HCT116 (cell line): ENCODE measurements around the gene GGTLC2. TPM values are rescaled to one million over a fixed set of nuclear protein-coding genes. Genes with fewer than 3 reads are reported as not detected.
"Not testable (repeated sequence)": the region's sequence is repeated elsewhere in the genome, so short reads cannot be mapped to it uniquely, and the experiment has no call there.

Experiments used
- ATAC-seq: fragments of 200-7000 bp; cut with Tn5 transposase; 2 replicates; pipeline ENCODE4 v1.9.1; 2020; ENCODE audit warnings: mild to moderate bottlenecking, moderate library complexity
- BruUV-seq: library from RNA; stranded (reverse); fragments of 400-500 nt; replicated peaks from 2 replicates; lab custom pipeline; 2021; lab: Mats Ljungman, UMichigan
- CTCF ChIA-PET: fragments of 300-600 bp; sonication (Branson Sonifier 250); formaldehyde crosslinking; loops from one replicate; lab custom pipeline; 2021; ENCODE audit warnings: antibody characterized with exemption; lab: Charles Lee
- POLR2A ChIA-PET: fragments of 300-600, 350-600 bp; sonication (Branson Sonifier 250); formaldehyde crosslinking; loops from one replicate; lab custom pipeline; 2021; ENCODE audit warnings: antibody characterized with exemption; lab: Charles Lee
- RAD21 ChIA-PET, 2 experiments: fragments of 300-600 bp; sonication (Branson Sonifier 250); formaldehyde crosslinking; loops; one replicate each; lab custom pipeline; 2023; ENCODE audit warnings: low total read pairs in 2 of 2; ENCODE audit not compliant: uncharacterized antibody in 2 of 2, unreplicated experiment in 2 of 2, low non-redundant PET in 1 of 2; lab: Charles Lee
- DNase-seq: peaks from one replicate; pipeline ENCODE4 v3.0.0-alpha.2; 2010; ENCODE audit warnings: low read depth, low spot score
- H2AFZ ChIP-seq: fragments of 200-600 bp; shearing (Covaris generic), sonication (generic); 2 replicates; pipeline ENCODE4 v1.6.1; 2017; ENCODE audit warnings: low read depth, mixed run types, mixed read lengths, antibody characterized with exemption, low read length; ENCODE audit not compliant: poor library complexity, severe bottlenecking
- H3K27ac ChIP-seq: 2 replicates; pipeline ENCODE4 v1.5.1; 2012; ENCODE audit warnings: low read depth, low read length
- H3K27me3 ChIP-seq: fragments of 200-600 bp; sonication (generic); 2 replicates; pipeline ENCODE4 v1.6.1; 2016; ENCODE audit warnings: mixed run types, low read length, mixed read lengths; ENCODE audit not compliant: insufficient read depth
- H3K36me3 ChIP-seq, 2 experiments: fragments of 200-500 bp in 1 of 2; fragments of 200-600 bp in 1 of 2; sonication (Bioruptor generic) in 1 of 2; sonication (generic) in 1 of 2; 2 replicates each; pipeline versions ENCODE4 v1.5.1 to v1.6.1; 2014 to 2016; ENCODE audit warnings: low read length in 2 of 2, inconsistent platforms in 1 of 2, mixed read lengths in 1 of 2, mixed run types in 1 of 2; ENCODE audit not compliant: insufficient read depth in 2 of 2, control insufficient read depth in 1 of 2
- H3K4me1 ChIP-seq, 2 experiments: fragments of 200-600 bp in 1 of 2; sonication (generic) in 1 of 2; 2 replicates each; pipeline versions ENCODE4 v1.5.1 to v1.6.1; 2012 to 2017; ENCODE audit warnings: low read length in 2 of 2, inconsistent platforms in 1 of 2, mild to moderate bottlenecking in 1 of 2, mixed read lengths in 1 of 2, mixed run types in 1 of 2, moderate library complexity in 1 of 2; ENCODE audit not compliant: insufficient read depth in 2 of 2, control insufficient read depth in 1 of 2
- H3K4me2 ChIP-seq: fragments of 200-600 bp; sonication (generic); 2 replicates; pipeline ENCODE4 v1.6.1; 2017; ENCODE audit warnings: mixed run types, low read length, mixed read lengths
- H3K4me3 ChIP-seq, 2 experiments: fragments of 200-600 bp in 1 of 2; sonication (generic) in 1 of 2; replicated peaks in 1 of 2; 2 replicates each; pipeline ENCODE4 v1.5.1; 2011 to 2016; ENCODE audit warnings: low read length in 2 of 2, control low read depth in 1 of 2, low read depth in 1 of 2, mild to moderate bottlenecking in 1 of 2, mixed read lengths in 1 of 2, mixed run types in 1 of 2
- H3K79me2 ChIP-seq: fragments of 200-600 bp; sonication (generic); 2 replicates; pipeline ENCODE4 v1.6.1; 2017; ENCODE audit warnings: mild to moderate bottlenecking, mixed run types, low read length, moderate library complexity, mixed read lengths; ENCODE audit not compliant: insufficient read depth
- H3K9ac ChIP-seq: fragments of 200-600 bp; sonication (generic); 2 replicates; pipeline ENCODE4 v1.6.1; 2016; ENCODE audit warnings: low read length, mixed read lengths
- H3K9me2 ChIP-seq: fragments of 200-600 bp; sonication (generic), shearing (Covaris generic); 2 replicates; pipeline ENCODE4 v1.6.1; 2017; ENCODE audit warnings: mixed run types, mild to moderate bottlenecking, moderate library complexity; ENCODE audit not compliant: insufficient read depth
- H3K9me3 ChIP-seq, 2 experiments: fragments of 200-500 bp in 1 of 2; fragments of 200-600 bp in 1 of 2; sonication (Bioruptor generic) in 1 of 2; sonication (generic) in 1 of 2; 2 replicates each; pipeline ENCODE4 v1.6.1; 2014 to 2017; ENCODE audit warnings: low read length in 2 of 2, mixed read lengths in 2 of 2, inconsistent platforms in 1 of 2, low read depth in 1 of 2, mild to moderate bottlenecking in 1 of 2, mixed run types in 1 of 2, moderate library complexity in 1 of 2; ENCODE audit not compliant: control insufficient read depth in 1 of 2, insufficient read depth in 1 of 2
- H4K20me1 ChIP-seq: fragments of 200-600 bp; sonication (generic), shearing (Covaris generic); 2 replicates; pipeline ENCODE4 v1.6.1; 2017; ENCODE audit warnings: mixed run types, mild to moderate bottlenecking, moderate library complexity; ENCODE audit not compliant: insufficient read depth
- CBX3 ChIP-seq: IDR thresholded peaks from 2 replicates; pipeline ENCODE4 v1.6.1; 2012; ENCODE audit warnings: low read depth
- CEBPB ChIP-seq: IDR thresholded peaks from 2 replicates; pipeline ENCODE4 v1.6.1; 2012; ENCODE audit warnings: low read depth
- EGR1 ChIP-seq: IDR thresholded peaks from 2 replicates; pipeline ENCODE4 v1.6.1; 2012; ENCODE audit warnings: low read depth
- ELF1 ChIP-seq: IDR thresholded peaks from 2 replicates; pipeline ENCODE4 v1.6.1; 2012; ENCODE audit warnings: low read depth, borderline replicate concordance
- SIN3A ChIP-seq: IDR thresholded peaks from 2 replicates; pipeline ENCODE4 v1.6.1; 2012; ENCODE audit warnings: low read depth
- SP1 ChIP-seq: IDR thresholded peaks from 2 replicates; pipeline ENCODE4 v1.6.1; 2012; ENCODE audit warnings: low read depth
- intact Hi-C: fragments of 100-400 bp; cut with micrococcal nuclease; formaldehyde crosslinking; loops from 2 replicates; pipeline ENCODE4 v1.10.0; 2022
- total RNA-seq: library from RNA; stranded (reverse); gene quantifications from one replicate; pipeline ENCODE4 v1.2.1, GENCODE V29; 2021; ENCODE audit not compliant: unreplicated experiment
- TF ChIP-seq, protein P1 (sequence below): IDR thresholded peaks from 2 replicates; pipeline ENCODE4 v1.6.1; 2012; ENCODE audit warnings: low read depth
- TF ChIP-seq, protein P2 (sequence below): IDR thresholded peaks from 2 replicates; pipeline ENCODE4 v1.6.1; 2012

The GGTLC2 gene
- total RNA-seq, 1 experiment from 2014 or later: not detected

DNA sequence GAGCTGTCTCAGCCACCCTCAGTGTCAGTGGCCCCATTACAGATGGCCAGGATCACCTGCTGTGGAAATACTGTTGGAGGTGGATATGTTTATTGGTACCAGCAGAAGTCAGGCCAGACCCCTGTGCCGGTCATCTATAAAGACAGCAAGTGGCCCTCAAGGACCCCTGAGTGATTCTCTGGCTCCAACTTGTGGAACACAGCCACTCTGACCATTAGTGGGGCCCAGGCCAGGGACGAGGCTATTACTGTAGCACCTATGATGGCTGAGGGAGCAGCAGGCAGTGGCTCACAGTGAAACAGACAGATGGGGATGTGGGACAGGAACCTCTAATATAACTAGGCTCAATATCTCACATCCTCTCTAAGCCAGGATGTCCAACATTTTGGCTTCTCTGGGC lies 25.5 kb upstream of the GGTLC2 start:
- intact Hi-C loops: no loop called here
- Histone ChIP-seq H3K9ac (no peak overlapping the region), H3K27me3 (no peaks in the 10 kb centered on the region), H3K27ac (no peak overlapping the region), H3K9me3 (no peaks in the 10 kb centered on the region), H3K4me1 (no peaks in the 10 kb centered on the region), H2AFZ (no peak overlapping the region), H4K20me1 (no peaks in the 10 kb centered on the region), H3K79me2 (no peaks in the 10 kb centered on the region), H3K36me3 (no peaks in the 10 kb centered on the region), H3K9me2 (no peaks in the 10 kb centered on the region), H3K4me2 (no peak overlapping the region), H3K4me3 (no peak overlapping the region)
- BruUV-seq: no TSS peak
- TF ChIP-seq SIN3A (no peak), CEBPB (no peak)
- TF ChIP-seq, protein P1, sequence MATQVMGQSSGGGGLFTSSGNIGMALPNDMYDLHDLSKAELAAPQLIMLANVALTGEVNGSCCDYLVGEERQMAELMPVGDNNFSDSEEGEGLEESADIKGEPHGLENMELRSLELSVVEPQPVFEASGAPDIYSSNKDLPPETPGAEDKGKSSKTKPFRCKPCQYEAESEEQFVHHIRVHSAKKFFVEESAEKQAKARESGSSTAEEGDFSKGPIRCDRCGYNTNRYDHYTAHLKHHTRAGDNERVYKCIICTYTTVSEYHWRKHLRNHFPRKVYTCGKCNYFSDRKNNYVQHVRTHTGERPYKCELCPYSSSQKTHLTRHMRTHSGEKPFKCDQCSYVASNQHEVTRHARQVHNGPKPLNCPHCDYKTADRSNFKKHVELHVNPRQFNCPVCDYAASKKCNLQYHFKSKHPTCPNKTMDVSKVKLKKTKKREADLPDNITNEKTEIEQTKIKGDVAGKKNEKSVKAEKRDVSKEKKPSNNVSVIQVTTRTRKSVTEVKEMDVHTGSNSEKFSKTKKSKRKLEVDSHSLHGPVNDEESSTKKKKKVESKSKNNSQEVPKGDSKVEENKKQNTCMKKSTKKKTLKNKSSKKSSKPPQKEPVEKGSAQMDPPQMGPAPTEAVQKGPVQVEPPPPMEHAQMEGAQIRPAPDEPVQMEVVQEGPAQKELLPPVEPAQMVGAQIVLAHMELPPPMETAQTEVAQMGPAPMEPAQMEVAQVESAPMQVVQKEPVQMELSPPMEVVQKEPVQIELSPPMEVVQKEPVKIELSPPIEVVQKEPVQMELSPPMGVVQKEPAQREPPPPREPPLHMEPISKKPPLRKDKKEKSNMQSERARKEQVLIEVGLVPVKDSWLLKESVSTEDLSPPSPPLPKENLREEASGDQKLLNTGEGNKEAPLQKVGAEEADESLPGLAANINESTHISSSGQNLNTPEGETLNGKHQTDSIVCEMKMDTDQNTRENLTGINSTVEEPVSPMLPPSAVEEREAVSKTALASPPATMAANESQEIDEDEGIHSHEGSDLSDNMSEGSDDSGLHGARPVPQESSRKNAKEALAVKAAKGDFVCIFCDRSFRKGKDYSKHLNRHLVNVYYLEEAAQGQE: no peak
- TF ChIP-seq, protein P2, sequence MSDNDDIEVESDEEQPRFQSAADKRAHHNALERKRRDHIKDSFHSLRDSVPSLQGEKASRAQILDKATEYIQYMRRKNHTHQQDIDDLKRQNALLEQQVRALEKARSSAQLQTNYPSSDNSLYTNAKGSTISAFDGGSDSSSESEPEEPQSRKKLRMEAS: no peak
- POLR2A ChIA-PET: no interaction called here
- ATAC-seq: no peak
- no peak for DNase-seq
- CTCF ChIA-PET: interaction anchor here (1.2 kb wide), 1 partner anchor 32 kb away, joined by 5 read pairs; no protein-coding TSS in a partner anchor
- RAD21 ChIA-PET: no interaction called here

DNA sequence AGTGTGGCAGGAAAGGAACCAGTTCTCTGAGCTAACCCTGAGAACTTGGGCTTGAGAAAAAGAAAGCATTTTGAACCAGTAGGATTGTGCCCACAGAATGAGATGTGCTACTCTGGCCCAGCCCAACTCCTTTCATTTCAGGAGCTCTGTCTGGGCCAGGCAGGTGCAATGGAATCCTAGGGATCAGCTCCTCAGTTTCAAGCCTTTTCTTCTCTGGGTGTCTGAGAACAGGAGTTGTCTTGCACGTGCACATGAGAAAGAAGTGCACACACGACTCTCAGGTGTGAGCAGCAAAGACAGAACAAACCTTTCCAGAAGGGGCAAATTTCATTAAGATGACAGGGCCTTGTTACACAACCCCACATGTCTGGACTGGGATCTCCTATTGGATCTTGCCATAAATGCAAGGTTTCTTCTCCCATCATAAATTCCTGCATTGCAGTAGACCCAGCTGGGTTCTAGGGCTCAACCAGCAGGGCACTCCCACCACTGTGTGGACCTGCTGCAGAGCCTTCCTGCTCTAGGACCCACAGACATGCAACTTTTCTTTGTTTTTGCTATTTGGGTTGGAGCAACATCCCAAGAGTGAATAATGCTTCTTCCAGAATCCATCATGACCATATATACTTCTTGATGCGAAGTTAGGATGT lies 24.5 kb upstream of the GGTLC2 start:
- DNase-seq (no peak), ATAC-seq (no peak)
- H3K4me1 ChIP-seq: no peaks in the 10 kb centered on the region
- H3K27ac ChIP-seq: no peak overlapping the region
- no TSS peak for BruUV-seq
- no peaks in the 10 kb centered on the region for H3K36me3 ChIP-seq
- POLR2A ChIA-PET: no interaction called here
- H3K4me3 ChIP-seq: no peak overlapping the region
- H3K79me2 ChIP-seq: no peaks in the 10 kb centered on the region
- no peak overlapping the region for H2AFZ ChIP-seq
- H3K27me3 ChIP-seq: no peaks in the 10 kb centered on the region
- CTCF ChIA-PET: no interaction called here
- no peaks in the 10 kb centered on the region for H3K9me2 ChIP-seq
- H3K4me2 ChIP-seq: no peak overlapping the region
- H4K20me1 ChIP-seq: no peaks in the 10 kb centered on the region
- no peak overlapping the region for H3K9ac ChIP-seq
- intact Hi-C loops: no loop called here
- TF ChIP-seq EGR1 (no peak), SP1 (no peak), ELF1 (no peak), SIN3A (no peak), CBX3 (no peak)
- no peaks in the 10 kb centered on the region for H3K9me3 ChIP-seq
- RAD21 ChIA-PET: no interaction called here

DNA sequence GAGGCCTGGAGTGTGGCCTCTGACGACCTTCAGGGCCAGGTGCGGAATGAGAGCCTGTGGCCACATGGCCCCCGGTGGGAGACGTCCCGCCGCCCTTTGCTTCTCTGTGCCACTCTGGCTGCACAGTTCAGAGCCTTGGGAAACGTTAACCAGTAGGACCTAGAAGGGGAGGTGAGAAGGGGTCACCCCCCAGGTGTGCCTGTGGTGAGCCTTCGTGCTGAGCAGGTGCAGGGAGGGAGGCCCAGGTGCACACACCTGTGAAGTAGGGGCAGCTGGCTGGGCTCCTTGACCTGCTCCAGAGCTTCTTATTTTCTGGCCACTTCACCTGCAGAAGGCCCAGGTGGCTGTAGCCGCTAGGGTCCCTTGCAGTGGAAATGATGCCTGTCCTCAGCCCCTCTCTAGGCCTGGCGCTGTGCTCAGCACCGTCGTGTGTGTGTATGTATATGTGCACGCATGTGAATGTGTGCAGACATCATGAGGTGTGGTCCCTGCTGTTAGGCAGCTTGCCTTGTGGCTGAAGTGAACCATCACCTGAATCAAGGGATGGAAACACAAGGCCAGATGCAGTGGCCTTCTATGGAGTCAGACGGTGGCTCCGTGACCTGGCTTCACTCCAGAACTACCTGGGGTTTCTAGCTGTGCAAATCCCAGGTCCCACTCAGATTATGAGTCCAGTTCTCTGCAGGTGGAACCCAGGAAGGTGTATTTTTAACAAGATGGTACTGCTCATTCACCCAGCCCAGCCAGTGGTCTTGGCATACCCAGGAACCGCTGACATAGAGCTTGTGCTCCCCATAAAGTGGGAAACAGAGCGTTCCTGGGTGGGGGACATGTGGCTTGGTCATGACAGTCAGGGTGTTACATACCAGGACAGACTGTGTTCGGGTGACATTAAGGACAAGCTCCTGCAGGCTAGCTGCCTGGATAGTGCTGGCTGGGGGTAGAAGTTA lies 15.6 kb upstream of the GGTLC2 start:
- H3K27me3 ChIP-seq, H3K36me3 ChIP-seq, CTCF ChIA-PET, H3K9me3 ChIP-seq, H2AFZ ChIP-seq, H3K9ac ChIP-seq, H3K4me1 ChIP-seq, POLR2A ChIA-PET, H3K4me2 ChIP-seq, DNase-seq, ATAC-seq, H3K9me2 ChIP-seq, H3K27ac ChIP-seq, intact Hi-C loops, H3K79me2 ChIP-seq, BruUV-seq, RAD21 ChIA-PET, H4K20me1 ChIP-seq, H3K4me3 ChIP-seq: not testable (repeated sequence)
